Loucy (cell line): ENCODE results near the gene ZBTB12.
A peak's percentile ranks its signal among the peaks of the same experiment; 100 is the strongest.
"Not testable (repeated sequence)": the region's sequence is repeated elsewhere in the genome, so short reads cannot be mapped to it uniquely, and the experiment has no call there.

Experiments used
- H2AFZ ChIP-seq: fragments of 200-600 bp; sonication (generic); 2 replicates; pipeline ENCODE4 v1.6.0; 2016; ENCODE audit warnings: antibody characterized with exemption, mild to moderate bottlenecking, low read length, moderate library complexity
- H3F3A ChIP-seq: fragments of 200-600 bp; 2 replicates; pipeline ENCODE4 v1.6.0; 2016; ENCODE audit warnings: antibody characterized with exemption, low read depth, mild to moderate bottlenecking
- H3K27me3 ChIP-seq: fragments of 200-600 bp; sonication (generic); 2 replicates; pipeline ENCODE4 v1.6.1; 2014; ENCODE audit warnings: low read length, mild to moderate bottlenecking; ENCODE audit not compliant: insufficient read depth, poor library complexity, severe bottlenecking
- H3K36me3 ChIP-seq: fragments of 200-600 bp; sonication (generic); 2 replicates; pipeline ENCODE4 v1.6.1; 2016; ENCODE audit warnings: low read length; ENCODE audit not compliant: insufficient read depth
- H3K4me1 ChIP-seq: fragments of 200-600 bp; sonication (generic); 2 replicates; pipeline ENCODE4 v1.5.1; 2014; ENCODE audit warnings: low read length, mild to moderate bottlenecking; ENCODE audit not compliant: insufficient read depth, poor library complexity, severe bottlenecking
- H3K4me2 ChIP-seq: fragments of 200-600 bp; sonication (generic); 2 replicates; pipeline ENCODE4 v1.6.0; 2014; ENCODE audit warnings: antibody characterized with exemption, low read length, low read depth, mild to moderate bottlenecking; ENCODE audit not compliant: poor library complexity, severe bottlenecking
- H3K4me3 ChIP-seq: fragments of 200-600 bp; sonication (generic); 2 replicates; pipeline ENCODE4 v1.5.1; 2014; ENCODE audit warnings: low read length, mild to moderate bottlenecking, mixed read lengths; ENCODE audit not compliant: poor library complexity, severe bottlenecking
- H3K79me2 ChIP-seq: fragments of 200-600 bp; sonication (generic); 2 replicates; pipeline ENCODE4 v1.6.1; 2014; ENCODE audit warnings: low read length; ENCODE audit not compliant: insufficient read depth
- H3K9ac ChIP-seq: fragments of 200-600 bp; sonication (generic); 2 replicates; pipeline ENCODE4 v1.6.0; 2014; ENCODE audit warnings: mild to moderate bottlenecking, low read depth, low read length, moderate library complexity; ENCODE audit not compliant: poor library complexity, severe bottlenecking
- H3K9me2 ChIP-seq: fragments of 200-600 bp; sonication (generic); replicated peaks from 2 replicates; pipeline ENCODE4 v1.6.1; 2016; ENCODE audit warnings: low read depth, low read length, mixed read lengths
- H3K9me3 ChIP-seq: fragments of 200-600 bp; sonication (generic); 2 replicates; pipeline ENCODE4 v1.6.1; 2014; ENCODE audit warnings: mild to moderate bottlenecking, antibody characterized with exemption, low read length, low read depth; ENCODE audit not compliant: insufficient read depth
- H4K20me1 ChIP-seq: fragments of 200-600 bp; sonication (generic); 2 replicates; pipeline ENCODE4 v1.6.0; 2014; ENCODE audit warnings: antibody characterized with exemption, low read length, mild to moderate bottlenecking; ENCODE audit not compliant: insufficient read depth, poor library complexity, severe bottlenecking
- EZH2phosphoT487 ChIP-seq: fragments of 200-600 bp; IDR thresholded peaks from 2 replicates; pipeline ENCODE4 v1.6.1; 2018; ENCODE audit warnings: antibody characterized with exemption, mild to moderate bottlenecking, moderate library complexity, borderline replicate concordance
- TF ChIP-seq, protein P1 (sequence below): fragments of 200-600 bp; sonication (generic); conservative IDR thresholded peaks from 2 replicates; pipeline ENCODE4 v1.5.1; 2014; ENCODE audit warnings: mild to moderate bottlenecking, antibody characterized with exemption, low read length

The ZBTB12 gene

DNA sequence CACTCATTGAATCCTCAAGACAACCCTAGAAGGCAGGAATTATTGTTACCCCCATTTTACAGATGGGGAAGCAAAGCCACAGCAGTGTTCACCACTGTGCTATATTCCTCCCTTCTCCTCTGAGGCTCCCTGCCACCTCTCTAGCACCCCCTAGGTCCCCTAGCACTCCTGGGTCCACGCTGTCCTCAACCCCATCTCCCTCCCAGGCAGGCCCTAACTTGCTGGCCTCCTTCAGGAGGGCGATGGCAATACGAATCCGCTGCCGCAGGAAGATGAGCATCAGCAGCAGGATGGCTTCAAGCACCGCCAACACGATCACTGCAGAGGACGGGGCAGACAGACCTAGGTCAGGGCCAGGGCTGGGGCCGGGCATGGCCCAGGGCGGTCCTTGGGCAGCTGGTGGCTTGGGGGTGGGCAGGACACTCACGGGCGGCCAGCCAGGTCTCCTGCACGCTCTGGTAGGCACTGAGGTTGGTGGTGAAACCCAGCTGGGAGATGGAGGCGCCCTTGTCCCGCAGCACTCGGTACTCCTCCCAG, 31.4 kb downstream of the ZBTB12 start:
- Histone ChIP-seq H3K36me3 (no peaks in the 10 kb centered on the region), H3K4me1 (no peaks in the 10 kb centered on the region), H2AFZ (no peak overlapping the region), H4K20me1 (no peaks in the 10 kb centered on the region), H3K27me3 (no peaks in the 10 kb centered on the region), H3F3A (0 out of 2 replicates have a peak, but pooled peaks cover 5% of the 10 kb centered on the region), H3K9ac (no peak overlapping the region), H3K9me2 (no peaks in the 10 kb centered on the region), H3K4me2 (no peak overlapping the region), H3K9me3 (no peaks in the 10 kb centered on the region), H3K4me3 (no peak overlapping the region), H3K79me2 (no peaks in the 10 kb centered on the region)
- TF ChIP-seq, protein P1, sequence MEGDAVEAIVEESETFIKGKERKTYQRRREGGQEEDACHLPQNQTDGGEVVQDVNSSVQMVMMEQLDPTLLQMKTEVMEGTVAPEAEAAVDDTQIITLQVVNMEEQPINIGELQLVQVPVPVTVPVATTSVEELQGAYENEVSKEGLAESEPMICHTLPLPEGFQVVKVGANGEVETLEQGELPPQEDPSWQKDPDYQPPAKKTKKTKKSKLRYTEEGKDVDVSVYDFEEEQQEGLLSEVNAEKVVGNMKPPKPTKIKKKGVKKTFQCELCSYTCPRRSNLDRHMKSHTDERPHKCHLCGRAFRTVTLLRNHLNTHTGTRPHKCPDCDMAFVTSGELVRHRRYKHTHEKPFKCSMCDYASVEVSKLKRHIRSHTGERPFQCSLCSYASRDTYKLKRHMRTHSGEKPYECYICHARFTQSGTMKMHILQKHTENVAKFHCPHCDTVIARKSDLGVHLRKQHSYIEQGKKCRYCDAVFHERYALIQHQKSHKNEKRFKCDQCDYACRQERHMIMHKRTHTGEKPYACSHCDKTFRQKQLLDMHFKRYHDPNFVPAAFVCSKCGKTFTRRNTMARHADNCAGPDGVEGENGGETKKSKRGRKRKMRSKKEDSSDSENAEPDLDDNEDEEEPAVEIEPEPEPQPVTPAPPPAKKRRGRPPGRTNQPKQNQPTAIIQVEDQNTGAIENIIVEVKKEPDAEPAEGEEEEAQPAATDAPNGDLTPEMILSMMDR = peak; percentile 46
- no peak for TF ChIP-seq EZH2phosphoT487

DNA sequence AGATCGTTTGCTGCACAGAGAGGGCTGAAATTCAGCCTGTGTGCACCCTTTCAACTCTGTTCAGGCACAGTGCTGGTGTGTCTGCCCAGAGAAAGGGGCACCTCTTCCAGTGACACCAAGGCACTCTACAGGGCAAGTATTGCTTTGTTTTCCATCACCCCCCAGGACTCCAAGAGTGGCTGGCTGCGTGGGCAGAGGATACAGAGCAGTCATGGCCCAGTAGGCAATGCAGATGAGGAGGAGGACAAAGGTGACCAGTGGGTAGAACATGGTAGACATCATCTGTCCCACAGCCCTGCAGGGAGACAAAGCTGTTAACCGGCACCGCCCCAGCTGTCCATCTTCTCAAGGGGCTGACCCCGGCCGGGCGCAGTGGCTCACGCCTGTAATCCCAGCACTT, 32.5 kb downstream of the ZBTB12 start:
- no peak overlapping the region for H3K9ac ChIP-seq
- no peak overlapping the region for H3K4me2 ChIP-seq
- no peaks in the 10 kb centered on the region for H3K36me3 ChIP-seq
- TF ChIP-seq EZH2phosphoT487 = no peak
- TF ChIP-seq, protein P1 = no peak
- H3K9me3 ChIP-seq = no peaks in the 10 kb centered on the region
- H3K79me2 ChIP-seq = peaks cover 4% of the 10 kb centered on the region
- H3K4me3 ChIP-seq = no peak overlapping the region
- H3K9me2 ChIP-seq = no peaks in the 10 kb centered on the region
- peaks cover 6% of the 10 kb centered on the region for H3K4me1 ChIP-seq
- no peaks in the 10 kb centered on the region for H3F3A ChIP-seq
- no peaks in the 10 kb centered on the region for H3K27me3 ChIP-seq
- no peak overlapping the region for H2AFZ ChIP-seq
- no peaks in the 10 kb centered on the region for H4K20me1 ChIP-seq

DNA sequence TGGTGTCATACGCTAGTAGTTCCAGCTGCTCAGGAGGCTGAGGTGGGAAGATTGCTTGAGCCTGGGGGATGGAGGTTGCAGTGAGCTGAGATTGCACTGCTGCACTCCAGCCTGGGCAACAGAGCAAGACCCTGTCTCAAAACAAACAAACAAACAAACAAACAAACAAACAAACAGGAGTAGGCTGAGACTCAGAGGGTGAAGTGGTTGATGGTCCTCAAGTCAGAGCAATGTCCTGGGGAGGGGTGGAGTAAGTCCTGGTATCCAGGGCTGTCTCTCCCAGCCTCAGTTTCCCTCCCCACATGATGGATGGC, 33.3 kb downstream of the ZBTB12 start:
- not testable (repeated sequence) for H4K20me1 ChIP-seq, H3K4me3 ChIP-seq, H3F3A ChIP-seq, H2AFZ ChIP-seq, H3K9me3 ChIP-seq, H3K36me3 ChIP-seq, H3K9me2 ChIP-seq, H3K27me3 ChIP-seq, H3K79me2 ChIP-seq, H3K9ac ChIP-seq, H3K4me2 ChIP-seq, H3K4me1 ChIP-seq

DNA sequence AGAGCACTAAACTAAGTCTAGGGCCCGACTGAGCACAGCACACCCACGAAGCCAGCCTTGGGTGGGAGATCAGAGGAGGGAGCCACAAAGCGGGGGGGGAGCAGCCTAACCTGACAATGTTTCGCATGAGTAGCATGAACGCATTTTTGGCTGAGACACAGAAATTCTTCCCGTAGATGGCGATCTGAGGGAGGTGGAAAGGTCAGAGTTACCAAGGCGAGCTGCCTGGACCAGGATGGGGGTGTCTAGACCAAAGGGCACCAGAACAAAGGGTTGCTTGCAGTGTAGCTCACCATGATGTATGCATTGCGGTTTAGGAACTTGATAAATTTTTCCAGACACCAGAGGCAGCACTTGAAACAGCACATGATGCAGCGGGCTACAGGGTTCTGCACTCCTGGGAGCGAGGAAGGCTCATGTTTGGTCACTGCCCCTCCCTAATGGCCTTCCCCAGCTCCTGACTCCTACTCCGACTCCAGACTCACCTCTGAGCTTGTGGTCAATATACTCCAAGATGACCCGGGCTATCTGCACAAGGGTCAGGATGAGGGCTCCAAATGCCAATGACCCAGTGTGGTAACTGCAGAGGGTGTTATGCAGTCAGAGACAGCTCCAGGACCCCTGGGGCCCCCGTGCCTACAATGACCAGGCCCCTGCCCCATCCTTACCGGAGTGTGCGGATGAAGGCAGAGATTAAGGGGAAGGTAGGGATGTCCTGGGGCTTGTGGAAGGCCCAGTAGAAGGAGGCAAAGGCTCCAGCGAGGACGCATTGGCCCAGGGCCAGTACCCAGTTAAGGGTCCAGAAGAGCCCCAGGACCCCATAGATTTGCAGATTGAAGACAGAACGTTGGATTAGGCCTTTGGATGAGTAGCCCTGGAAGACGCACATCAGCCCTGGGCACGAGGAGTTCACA, 36.4 kb downstream of the ZBTB12 start:
- H3K79me2 ChIP-seq = peaks cover 15% of the 10 kb centered on the region
- no peaks in the 10 kb centered on the region for H3K27me3 ChIP-seq
- H3K9me3 ChIP-seq = no peaks in the 10 kb centered on the region
- peaks cover 21% of the 10 kb centered on the region for H3K4me1 ChIP-seq
- H2AFZ ChIP-seq = no peak overlapping the region
- TF ChIP-seq, protein P1 = no peak
- no peak for TF ChIP-seq EZH2phosphoT487
- H3K9me2 ChIP-seq = no peaks in the 10 kb centered on the region
- H3K4me2 ChIP-seq = peak overlapping the region; percentile 92
- no peaks in the 10 kb centered on the region for H3K36me3 ChIP-seq
- peak overlapping the region; percentile 89 for H3K9ac ChIP-seq
- H4K20me1 ChIP-seq = no peaks in the 10 kb centered on the region
- H3K4me3 ChIP-seq = no peak overlapping the region
- no peaks in the 10 kb centered on the region for H3F3A ChIP-seq
